AG09309 (cell line): ENCODE measurements around the gene TMPRSS4.

Source experiments
- DNase-seq: peaks from one replicate; pipeline ENCODE4 v3.0.0-alpha.2; 2010; ENCODE audit warnings: low read depth
- H3K4me3 ChIP-seq: 2 replicates; pipeline ENCODE4 v1.5.1; 2011; ENCODE audit warnings: mild to moderate bottlenecking, low read depth, low read length, moderate library complexity; ENCODE audit not compliant: control insufficient read depth
- TF ChIP-seq, protein P1 (sequence below): IDR thresholded peaks from 2 replicates; pipeline ENCODE4 v1.5.1; 2011; ENCODE audit warnings: mild to moderate bottlenecking, low read depth, low read length, inconsistent platforms; ENCODE audit not compliant: insufficient read depth, control insufficient read depth; ENCODE audit errors: missing control alignments

Gene TMPRSS4

GRCh38 chr11:118146554-118146953 is 69.7 kb downstream of the TMPRSS4 start:
- TF ChIP-seq, protein P1, sequence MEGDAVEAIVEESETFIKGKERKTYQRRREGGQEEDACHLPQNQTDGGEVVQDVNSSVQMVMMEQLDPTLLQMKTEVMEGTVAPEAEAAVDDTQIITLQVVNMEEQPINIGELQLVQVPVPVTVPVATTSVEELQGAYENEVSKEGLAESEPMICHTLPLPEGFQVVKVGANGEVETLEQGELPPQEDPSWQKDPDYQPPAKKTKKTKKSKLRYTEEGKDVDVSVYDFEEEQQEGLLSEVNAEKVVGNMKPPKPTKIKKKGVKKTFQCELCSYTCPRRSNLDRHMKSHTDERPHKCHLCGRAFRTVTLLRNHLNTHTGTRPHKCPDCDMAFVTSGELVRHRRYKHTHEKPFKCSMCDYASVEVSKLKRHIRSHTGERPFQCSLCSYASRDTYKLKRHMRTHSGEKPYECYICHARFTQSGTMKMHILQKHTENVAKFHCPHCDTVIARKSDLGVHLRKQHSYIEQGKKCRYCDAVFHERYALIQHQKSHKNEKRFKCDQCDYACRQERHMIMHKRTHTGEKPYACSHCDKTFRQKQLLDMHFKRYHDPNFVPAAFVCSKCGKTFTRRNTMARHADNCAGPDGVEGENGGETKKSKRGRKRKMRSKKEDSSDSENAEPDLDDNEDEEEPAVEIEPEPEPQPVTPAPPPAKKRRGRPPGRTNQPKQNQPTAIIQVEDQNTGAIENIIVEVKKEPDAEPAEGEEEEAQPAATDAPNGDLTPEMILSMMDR = no peak
- H3K4me3 ChIP-seq = no peak overlapping the region
- DNase-seq = no peak

DNA sequence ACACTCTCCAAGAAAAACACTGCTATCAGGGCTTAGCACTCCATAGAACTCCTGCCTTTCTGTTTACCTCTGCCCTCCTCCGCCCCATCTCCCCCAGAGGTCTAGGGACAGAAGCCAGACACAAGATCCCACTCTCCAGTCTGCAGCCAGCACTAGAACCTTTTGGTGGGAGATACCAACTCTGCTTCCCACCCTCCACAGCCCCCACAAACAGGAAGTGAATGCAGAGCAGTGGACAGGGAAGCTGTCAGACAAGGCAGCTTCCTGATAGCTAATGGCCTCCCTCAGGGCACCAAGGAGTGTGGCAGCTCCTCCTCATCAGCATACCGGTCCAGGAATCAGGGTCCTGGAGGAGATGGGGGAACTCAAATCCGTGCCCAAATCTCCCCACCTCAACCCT is 70.6 kb downstream of the TMPRSS4 start:
- no peak for DNase-seq
- TF ChIP-seq, protein P1 = no peak
- no peak overlapping the region for H3K4me3 ChIP-seq

DNA sequence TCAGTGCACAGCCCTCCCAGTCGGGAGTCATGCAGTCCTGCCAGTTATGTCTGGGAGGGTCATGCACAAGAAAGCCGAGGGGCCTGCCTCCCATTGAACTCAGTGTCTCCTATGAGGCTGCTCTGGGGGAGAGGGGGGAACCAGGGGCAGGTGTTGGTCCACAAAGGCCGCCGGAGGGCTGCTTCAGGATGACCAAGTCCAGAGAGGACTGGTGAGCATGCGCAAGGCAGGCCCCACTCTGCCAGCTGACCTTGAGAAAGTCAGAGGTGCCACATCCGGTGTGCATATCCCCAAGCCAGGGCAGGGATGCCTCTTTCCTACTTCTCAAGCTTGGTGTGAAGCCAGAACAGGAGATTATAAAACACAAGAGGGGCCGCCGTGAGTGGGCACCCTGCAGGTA is 71.4 kb downstream of the TMPRSS4 start:
- TF ChIP-seq, protein P1 = no peak
- no peak overlapping the region for H3K4me3 ChIP-seq
- no peak for DNase-seq

- DNase-seq = no peak
- TF ChIP-seq, protein P1 = no peak
- no peak overlapping the region for H3K4me3 ChIP-seq
Measured at GRCh38 chr11:118148856-118149255, 72.0 kb downstream of the TMPRSS4 start.

GRCh38 chr11:118149493-118149892 is 72.6 kb downstream of the TMPRSS4 start:
- TF ChIP-seq, protein P1 = no peak
- no peak overlapping the region for H3K4me3 ChIP-seq
- DNase-seq = no peak

DNA sequence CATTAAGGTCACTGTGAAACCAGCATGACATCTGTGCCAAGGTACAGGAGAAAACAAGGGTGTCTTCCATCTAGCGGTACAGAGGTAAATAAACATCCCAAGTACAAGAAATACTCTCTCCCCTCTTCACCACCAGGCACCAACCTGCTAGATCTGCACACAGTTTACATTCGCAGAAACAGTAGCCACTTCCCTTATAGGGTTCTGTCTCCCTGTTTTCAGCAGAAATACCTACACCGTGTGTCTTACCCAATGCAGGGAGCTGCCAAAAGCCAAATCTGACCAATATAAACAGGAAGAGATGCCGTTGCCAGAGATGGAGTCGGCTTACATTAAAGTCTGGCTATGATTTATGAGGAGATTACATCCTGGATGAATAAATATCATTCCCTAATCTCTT is 74.6 kb downstream of the TMPRSS4 start:
- DNase-seq = no peak
- H3K4me3 ChIP-seq = no peak overlapping the region
- TF ChIP-seq, protein P1 = no peak

GRCh38 chr11:118152020-118152551 is 75.2 kb downstream of the TMPRSS4 start:
- TF ChIP-seq, protein P1 = no peak
- H3K4me3 ChIP-seq = no peak overlapping the region
- DNase-seq = no peak
